Left cardiac atrium (tissue), 4 donors: ENCODE results near the gene TMEM117. TPM values are rescaled to one million over a fixed set of nuclear protein-coding genes. Genes with fewer than 3 reads are reported as not detected.
"Not testable (repeated sequence)": the region's sequence is repeated elsewhere in the genome, so short reads cannot be mapped to it uniquely, and the experiment has no call there.

Source experiments
- ATAC-seq, 2 donors: fragments of 200-7000 bp; cut with Tn5 transposase; one replicate each; pipeline ENCODE4 v1.9.1; 2020; ENCODE audit warnings: mild to moderate bottlenecking in 2 of 2, moderate library complexity in 2 of 2
- DNase-seq: peaks from one replicate; pipeline ENCODE4 v3.0.0-alpha.2; 2020
- intact Hi-C, 2 donors: fragments of 100-400 bp; cut with DNase I; formaldehyde crosslinking; loops; one replicate each; pipeline versions ENCODE4 v1.14.1 to v1.15.1; 2022 to 2023
- total RNA-seq, 2 donors: library from RNA; stranded (reverse); fragmentation: NEBNext Ultra II Directional; extraction: Animal tissue kit (Norgen Biotek cat#: 25700); gene quantifications; one replicate each; pipeline ENCODE4 v1.2.1, GENCODE V29; 2021
- donor health status: DM: no; HTN: yes; CAD: no.
- donor health status: DM: no; HTN: yes; CAD: no; lungs with severe emphysema.
- donor health status: DM: yes; HTN: yes; CAD: no.
- donor health status: Dilated cardiomyopathy.

TMEM117 gene
- total RNA-seq, 2 donors from 2014 or later: 7.3 to 9.8 TPM

DNA sequence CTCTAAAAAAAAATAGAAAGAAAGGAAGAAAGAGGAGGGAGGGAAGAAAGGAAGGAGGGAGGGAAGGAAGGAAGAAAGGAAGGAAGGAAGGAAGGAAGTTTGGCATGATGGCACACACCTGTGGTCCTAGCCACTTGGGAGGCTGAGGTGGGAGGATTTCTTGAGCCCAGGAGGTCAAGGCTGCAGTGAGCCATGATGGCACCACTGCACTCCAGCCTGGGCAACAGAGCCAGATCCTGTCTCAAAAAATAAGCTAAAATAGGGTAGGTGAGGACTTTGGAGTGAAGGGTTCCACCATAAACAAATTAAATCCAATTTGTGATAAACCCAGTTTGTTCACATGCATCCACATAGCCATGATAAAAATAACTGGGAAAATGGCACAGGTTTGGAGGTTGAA is 543.2 kb downstream of the TMEM117 start:
- ATAC-seq, DNase-seq, intact Hi-C loops: not testable (repeated sequence)

DNA sequence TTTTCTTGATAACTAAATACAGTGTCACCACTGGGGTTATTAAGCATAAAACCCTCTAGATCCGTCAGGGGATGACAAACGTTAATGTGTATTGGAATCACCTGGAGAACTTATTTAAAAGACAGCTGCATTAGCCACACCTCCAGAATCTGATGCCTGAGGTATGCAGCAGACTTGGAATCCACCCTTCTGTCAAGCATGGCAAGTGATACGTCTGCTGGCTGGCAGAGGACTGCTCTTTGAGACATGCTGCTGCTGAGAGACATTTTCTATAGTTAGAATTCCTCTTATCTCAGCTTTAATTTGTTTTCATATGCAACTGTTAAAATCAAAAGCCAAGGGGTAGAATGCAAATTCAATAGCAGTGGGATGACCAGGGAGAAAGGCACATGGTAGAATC is 544.0 kb downstream of the TMEM117 start:
- ATAC-seq (no peak), DNase-seq (no peak)
- intact Hi-C loops: no loop called here

DNA sequence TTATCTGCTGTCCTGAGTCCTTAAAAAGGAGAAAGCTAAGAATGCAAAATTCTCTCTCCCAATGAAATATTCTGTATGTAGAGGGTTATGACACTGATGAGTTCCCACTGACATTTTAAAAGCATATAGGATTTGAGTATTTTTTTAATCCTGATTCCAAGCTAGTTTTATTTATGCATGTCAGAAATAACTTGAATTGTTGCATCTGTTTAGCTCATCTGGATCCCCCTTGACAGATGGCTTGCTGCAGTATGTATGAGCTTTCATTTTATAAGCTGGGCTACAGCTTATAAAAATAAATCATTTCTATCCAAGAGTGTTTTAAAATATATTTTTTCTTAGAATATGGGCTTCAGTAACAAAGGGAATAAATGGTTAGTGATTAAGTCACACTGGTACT is 545.0 kb downstream of the TMEM117 start:
- ATAC-seq (no peak), DNase-seq (no peak)
- intact Hi-C loops: no loop called here

DNA sequence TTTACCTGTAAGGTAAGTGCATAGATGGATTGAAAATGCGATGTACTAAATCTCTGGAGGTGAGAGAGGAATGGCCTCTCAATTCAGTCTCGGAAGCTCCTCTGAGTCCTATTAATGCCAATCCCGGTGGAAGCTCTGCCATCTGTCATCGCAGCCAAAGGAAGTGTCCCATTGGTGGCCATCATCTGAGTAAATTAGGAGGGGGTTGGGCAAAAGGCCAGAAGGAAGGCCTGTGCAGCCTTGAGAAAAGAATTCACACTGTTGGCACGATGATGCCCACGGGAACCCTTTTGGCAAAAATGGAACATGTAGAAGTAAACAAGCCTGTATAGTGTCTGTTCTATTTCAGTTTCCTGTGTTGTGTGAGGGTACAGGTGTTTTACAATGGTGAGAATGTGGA is 545.5 kb downstream of the TMEM117 start:
- no peak for DNase-seq
- intact Hi-C loops: no loop called here
- ATAC-seq: no peak

DNA sequence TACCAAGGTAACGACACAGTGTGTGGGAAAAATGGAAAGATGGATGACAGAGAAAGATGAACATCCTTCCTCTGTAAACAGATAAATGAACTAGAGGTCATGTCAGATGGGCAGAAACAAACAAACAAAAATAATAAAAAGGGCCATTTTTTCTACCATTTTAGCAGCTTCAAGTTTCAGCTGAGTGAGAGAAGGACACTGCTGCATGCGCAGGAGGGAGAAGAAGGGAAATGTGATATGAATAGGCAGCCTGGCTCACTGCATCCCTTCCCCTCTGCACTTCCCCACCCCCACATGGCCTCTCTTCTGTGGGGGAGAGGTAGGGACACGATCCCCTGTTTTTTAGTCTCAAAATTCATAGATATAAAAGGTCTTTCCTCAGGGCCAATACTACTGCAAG is 548.3 kb downstream of the TMEM117 start:
- intact Hi-C loops: no loop called here
- DNase-seq (no peak), ATAC-seq (no peak)

DNA sequence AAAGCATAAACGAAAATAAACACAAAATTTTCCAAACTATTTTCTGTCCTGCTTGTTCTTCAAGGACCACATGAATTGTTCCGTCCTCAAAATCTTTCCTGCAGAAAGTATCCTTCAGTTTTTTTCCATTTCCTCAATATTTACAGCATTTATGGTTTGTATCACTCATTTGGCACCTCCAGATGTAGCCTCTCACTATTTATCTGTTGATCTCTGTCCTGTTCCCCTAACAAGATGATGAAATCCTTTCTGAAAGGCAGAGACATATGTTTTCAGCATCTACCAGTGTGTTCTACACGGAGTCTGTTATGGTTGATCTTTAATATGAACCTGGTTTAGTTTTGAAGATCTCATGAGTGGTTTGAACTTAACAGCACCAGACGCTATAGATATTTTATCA is 550.1 kb downstream of the TMEM117 start:
- ATAC-seq (no peak), DNase-seq (no peak)
- intact Hi-C loops: no loop called here

DNA sequence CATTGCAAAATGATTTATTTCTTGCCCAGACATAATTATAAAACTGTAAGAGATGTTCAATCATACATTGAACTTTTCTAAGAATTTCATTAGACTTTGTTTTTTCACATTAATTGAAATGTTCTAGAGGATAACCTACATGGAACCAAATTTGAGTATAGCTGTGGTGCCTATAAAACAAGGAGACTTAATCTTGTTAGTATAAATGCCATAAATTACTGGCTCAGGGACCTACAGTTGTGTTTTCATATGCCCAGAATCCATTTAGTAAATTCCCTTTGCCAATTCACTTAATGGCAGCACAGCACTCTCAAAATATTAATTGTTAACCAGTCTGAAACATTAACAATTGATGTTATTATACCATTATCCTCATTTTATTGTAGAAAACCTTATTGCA is 551.7 kb downstream of the TMEM117 start:
- ATAC-seq: no peak
- no peak for DNase-seq
- intact Hi-C loops: no loop called here

DNA sequence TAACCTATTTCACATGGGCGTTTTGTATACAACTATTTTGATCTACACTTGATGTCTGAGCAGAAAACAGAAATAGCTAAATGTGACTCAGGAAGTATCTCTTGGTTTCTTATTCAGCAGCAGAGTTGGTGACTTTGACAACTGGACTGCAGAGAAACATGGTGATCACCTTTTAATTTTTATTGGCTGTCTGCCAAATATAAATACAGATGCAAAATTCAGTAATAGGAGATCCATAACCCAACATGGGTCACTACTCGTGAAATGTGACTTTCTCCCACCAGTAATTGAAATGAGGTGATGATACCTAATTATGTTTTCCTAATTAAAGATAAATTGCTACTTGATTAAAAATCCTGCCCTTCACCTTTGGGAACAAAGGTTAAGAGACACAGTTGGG is 553.2 kb downstream of the TMEM117 start:
- intact Hi-C loops: no loop called here
- no peak for DNase-seq
- ATAC-seq: no peak

DNA sequence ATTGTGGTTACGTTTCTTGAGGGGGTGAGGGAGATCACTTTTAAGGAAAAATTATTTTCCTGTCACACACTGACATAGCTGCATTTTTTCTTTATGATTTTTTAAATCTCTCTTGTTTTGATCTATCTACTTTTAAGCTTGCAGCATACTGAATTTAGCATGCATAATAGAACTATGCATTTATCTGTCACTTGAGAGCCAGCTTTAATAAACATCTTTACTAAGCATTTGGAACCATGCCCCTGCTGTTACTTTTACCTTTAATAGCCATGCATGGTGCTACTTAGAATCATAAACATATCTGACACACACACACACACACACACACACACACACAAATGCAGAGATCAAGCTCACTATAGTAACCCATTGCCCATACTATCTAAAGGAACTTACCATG is 554.0 kb downstream of the TMEM117 start:
- intact Hi-C loops: no loop called here
- ATAC-seq: no peak
- DNase-seq: no peak

DNA sequence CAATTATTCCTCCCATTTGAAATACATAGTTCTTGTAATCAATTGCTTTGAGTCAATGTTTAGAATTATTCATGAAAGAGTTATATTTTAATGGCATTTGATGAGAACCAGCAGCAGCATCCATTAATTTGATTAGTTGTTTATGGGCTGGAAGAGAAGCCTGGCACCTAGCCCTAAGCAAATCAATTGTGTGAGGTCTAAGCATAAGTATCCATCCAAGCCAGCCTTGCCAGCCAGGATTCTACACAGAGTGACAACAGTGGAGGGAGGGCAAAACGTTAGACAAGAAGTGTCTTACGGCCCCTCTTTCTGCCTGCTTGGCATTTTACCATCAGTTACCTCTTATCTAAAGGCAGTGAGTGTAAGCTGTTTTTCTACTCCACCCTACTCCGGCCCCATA is 561.8 kb downstream of the TMEM117 start:
- no peak for ATAC-seq
- intact Hi-C loops: no loop called here
- no peak for DNase-seq

DNA sequence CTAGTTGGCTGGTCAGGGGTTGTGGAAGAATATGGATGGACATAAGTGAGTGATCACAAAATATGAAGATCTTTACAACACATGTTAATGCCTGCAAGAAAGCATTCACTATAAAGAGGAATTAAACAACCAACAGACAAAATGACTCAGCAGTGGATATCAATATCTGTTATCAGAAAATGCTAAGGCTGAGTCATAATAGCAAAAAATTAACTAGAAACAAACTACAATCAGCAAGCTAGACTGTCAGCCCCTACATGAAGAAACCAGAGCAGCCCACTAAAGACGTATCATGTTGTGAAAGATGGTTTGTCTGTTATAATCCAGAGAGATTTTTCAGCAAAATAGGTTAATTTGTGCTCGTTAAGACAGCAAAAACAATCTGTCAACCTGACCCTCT is 567.3 kb downstream of the TMEM117 start:
- DNase-seq (no peak), ATAC-seq (no peak)
- intact Hi-C loops: no loop called here

DNA sequence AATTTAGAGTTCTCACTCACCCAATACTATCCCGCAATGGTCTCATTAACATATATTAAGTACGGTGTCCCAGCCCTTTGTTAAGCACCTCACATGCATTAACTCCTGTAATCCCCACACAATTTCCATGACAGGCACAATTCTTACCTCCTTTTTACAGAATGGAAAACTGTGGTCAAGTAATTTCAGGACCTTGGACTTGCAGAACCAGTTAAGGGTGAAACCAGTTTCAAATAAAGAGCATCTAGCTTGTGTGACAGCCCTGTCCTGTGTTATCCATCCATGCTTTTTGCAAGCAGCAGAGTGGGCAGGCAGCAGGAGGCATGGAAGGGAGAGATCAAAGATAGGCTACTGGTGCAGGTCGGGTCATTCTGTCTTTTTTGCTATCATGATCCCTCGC is 569.4 kb downstream of the TMEM117 start:
- DNase-seq: no peak
- ATAC-seq: no peak
- intact Hi-C loops: no loop called here

DNA sequence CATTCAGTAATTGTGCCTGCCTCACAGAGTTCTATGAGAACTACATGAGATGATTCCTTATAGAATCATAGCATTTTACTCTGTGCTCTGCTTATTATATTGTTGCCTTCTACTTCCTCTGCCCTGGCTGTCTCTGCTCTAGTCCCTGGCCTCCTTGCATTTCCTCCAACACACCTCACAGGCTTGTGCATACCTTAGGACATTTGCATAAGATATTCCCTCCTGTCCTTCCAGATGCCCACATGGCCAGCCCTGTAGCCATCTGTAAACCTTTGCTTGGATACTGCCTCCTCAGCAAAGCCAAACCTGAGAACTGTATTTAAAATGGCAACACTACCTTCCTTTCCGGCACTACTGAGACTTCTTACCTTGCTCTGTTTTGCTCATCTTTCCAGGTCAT is 586.7 kb downstream of the TMEM117 start:
- intact Hi-C loops: no loop called here
- no peak for DNase-seq

DNA sequence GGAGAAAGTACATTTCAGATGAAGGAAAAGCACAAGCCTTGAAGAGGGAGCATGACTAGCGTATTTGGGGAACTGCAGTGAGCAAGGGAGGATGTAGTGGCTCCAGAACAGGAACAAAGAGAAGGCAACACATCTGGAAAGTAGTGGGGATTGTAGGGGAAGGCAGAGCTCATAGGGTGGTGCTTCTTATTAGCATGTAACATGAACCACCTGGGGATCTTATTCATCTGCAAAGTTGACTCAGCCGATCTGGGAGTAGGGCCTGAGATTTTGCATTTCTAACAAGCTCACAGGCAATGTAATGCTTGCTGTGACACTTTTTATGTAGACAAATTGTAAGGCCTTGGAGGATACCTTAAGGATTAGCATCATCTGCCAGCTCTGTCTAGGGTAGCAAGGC is 592.9 kb downstream of the TMEM117 start:
- no peak for DNase-seq
- no peak for ATAC-seq
- intact Hi-C loops: no loop called here

More for the DNA sequence above, 586.7 kb downstream of the TMEM117 start:
- no peak for ATAC-seq

DNA sequence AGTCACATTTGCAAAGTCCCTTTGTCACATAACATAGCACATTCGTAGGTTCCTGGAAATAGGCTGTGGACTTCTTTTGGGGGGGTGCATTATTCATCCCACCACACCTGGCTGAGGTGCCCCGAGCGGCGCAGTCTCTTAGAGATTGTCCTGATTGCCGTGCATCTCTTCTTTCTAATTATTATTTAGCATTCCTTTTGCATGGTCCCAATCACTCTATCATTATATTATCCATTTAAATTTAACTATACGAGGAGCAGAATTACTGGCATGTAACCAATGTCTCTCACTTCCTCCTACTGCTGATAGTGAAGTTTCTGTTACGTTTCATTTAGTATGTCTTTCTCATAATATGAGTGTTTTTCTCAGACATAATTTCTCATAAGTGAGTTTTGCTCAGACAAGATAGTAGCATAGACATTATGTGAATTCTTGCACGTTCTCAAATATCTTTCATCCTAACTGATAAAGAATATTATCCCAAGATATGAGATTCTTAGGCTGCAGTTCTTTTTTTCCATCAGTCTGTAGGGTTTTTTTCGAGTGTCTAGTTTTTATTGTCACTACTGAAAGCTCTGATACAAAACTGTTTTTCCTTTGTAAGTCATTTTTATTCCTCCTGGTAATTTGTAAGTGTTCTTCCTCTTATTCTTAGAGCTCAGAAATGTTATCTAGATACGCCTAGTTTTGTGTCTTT is 595.9 kb downstream of the TMEM117 start:
- intact Hi-C loops: no loop called here
- DNase-seq: no peak
- ATAC-seq: no peak

DNA sequence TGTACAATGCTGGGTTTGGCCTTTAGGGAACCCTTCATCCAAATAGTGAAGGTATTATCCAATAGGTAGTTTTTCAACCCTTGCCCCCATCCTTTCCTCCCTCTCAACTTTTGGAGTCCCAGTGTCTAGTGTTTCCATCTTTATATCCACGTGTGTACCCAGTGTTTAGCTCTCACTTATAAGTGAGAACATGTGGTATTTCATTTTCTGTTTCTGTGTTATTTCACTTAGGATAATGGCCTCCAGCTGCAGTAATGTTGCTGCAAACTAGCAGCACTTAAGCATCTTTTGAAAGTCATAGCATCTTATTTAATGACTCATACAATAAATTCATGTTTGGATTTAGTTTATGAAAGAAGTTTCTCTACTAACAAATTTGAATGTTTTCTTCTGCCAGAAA is 597.8 kb downstream of the TMEM117 start:
- ATAC-seq (no peak), DNase-seq (no peak)
- intact Hi-C loops: no loop called here

DNA sequence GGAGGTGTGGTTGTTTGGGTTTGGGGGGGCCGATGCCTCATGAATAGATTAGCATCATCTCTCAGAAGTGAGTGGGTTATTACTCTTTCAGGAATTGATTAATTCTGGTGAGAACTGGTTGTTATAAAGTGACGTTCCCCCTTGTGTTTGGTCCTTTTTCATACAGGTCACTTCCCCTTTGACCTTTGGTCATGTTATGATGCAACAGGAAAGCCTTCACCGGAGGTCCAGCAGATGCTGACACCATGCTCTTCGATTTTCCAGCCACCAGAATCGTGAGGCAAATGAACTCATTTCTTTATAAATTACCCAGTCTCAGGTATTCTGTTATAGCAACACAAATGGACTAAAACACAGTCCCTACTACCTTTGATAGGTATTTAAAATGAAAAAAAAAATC is 600.9 kb downstream of the TMEM117 start:
- ATAC-seq (no peak), DNase-seq (no peak)
- intact Hi-C loops: no loop called here

Other genes with a start within 250 kb of the TMEM117 start
- gene PUS7L, start 77.3 kb upstream of the TMEM117 start, total RNA-seq: 1 to 10 TPM; 6.8 to 9.1 TPM
- 10 to 100 TPM in 1 of 2 donors, 1 to 10 TPM in 1; 9.7 to 10.7 TPM for gene IRAK4, start 77.1 kb upstream of the TMEM117 start, total RNA-seq
- 10 to 100 TPM; 26.7 to 32.4 TPM for gene TWF1, start 29.8 kb upstream of the TMEM117 start, total RNA-seq